GDM1 (cell line): ENCODE data around the gene HPS5.

ENCODE experiments used
- DNase-seq: peaks from one replicate; lab custom pipeline; 2025; lab: John Stamatoyannopoulos, UW

Gene HPS5

GRCh38 chr11:18235394-18236334 is 86.3 kb downstream of the HPS5 start:
- no peak for DNase-seq

- DNase-seq = no peak
Measured at GRCh38 chr11:18233912-18234311, 88.0 kb downstream of the HPS5 start.

DNA sequence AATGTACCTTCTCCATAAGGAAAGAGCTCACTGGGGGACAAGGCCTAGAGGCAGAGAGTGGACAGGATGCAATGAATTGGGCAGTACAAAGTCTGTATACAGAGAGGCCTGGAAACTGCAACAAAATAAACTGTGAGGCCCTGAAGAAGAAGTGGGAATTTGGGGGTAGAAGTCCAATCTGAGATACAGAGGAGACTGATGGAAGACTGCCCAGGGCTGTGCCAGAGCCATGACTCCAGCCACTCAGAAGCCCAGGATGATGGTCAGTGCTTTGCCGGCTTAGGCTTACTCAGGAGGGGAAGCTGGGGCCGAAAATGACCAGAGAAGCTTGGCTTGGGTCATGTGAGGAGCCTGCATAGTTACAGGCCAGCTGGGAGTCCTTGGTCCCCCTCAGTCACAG is 91.1 kb downstream of the HPS5 start:
- DNase-seq = no peak

GRCh38 chr11:18229501-18229900 is 92.4 kb downstream of the HPS5 start:
- DNase-seq = no peak
